Esophagus squamous epithelium (tissue), 4 donors: ENCODE data around the gene ABTB1.

Experiments
- POLR2A ChIP-seq, 4 donors: fragments of 450-650 bp; IDR thresholded peaks; one replicate each; pipeline ENCODE4 v1.6.1; 2017; ENCODE audit warnings: antibody characterized with exemption in 4 of 4, mild to moderate bottlenecking in 4 of 4, moderate library complexity in 3 of 4
- TF ChIP-seq, protein P1 (sequence below), 6 experiments: fragments of 450-650 bp in 4 of 6; fragments of 200-600 bp in 2 of 6; sonication (generic) in 2 of 6; IDR thresholded peaks; one replicate each; pipeline ENCODE4 v1.5.1; 2016 to 2019; ENCODE audit warnings: antibody characterized with exemption in 6 of 6, mild to moderate bottlenecking in 4 of 6, moderate library complexity in 4 of 6

- TF ChIP-seq, protein P1, sequence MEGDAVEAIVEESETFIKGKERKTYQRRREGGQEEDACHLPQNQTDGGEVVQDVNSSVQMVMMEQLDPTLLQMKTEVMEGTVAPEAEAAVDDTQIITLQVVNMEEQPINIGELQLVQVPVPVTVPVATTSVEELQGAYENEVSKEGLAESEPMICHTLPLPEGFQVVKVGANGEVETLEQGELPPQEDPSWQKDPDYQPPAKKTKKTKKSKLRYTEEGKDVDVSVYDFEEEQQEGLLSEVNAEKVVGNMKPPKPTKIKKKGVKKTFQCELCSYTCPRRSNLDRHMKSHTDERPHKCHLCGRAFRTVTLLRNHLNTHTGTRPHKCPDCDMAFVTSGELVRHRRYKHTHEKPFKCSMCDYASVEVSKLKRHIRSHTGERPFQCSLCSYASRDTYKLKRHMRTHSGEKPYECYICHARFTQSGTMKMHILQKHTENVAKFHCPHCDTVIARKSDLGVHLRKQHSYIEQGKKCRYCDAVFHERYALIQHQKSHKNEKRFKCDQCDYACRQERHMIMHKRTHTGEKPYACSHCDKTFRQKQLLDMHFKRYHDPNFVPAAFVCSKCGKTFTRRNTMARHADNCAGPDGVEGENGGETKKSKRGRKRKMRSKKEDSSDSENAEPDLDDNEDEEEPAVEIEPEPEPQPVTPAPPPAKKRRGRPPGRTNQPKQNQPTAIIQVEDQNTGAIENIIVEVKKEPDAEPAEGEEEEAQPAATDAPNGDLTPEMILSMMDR (IDR thresholded peaks at IDR 0.05) = no peak
- no peak for TF ChIP-seq POLR2A (IDR thresholded peaks at IDR 0.05)
These were observed 38.1 kb upstream of the ABTB1 start for GRCh38 chr3:127634653-127635052.
